Testis (tissue), 2 donors: Measurements from ENCODE around the gene SYNPO.

Experiments
- POLR2A ChIP-seq: fragments of 450-650 bp; IDR thresholded peaks from one replicate; pipeline ENCODE4 v1.6.1; 2017; ENCODE audit warnings: antibody characterized with exemption, mild to moderate bottlenecking, moderate library complexity
- TF ChIP-seq, protein P1 (sequence below), 3 experiments: fragments of 450-650 bp in 2 of 3; fragments of 200-600 bp in 1 of 3; sonication (generic) in 1 of 3; IDR thresholded peaks; one replicate each; pipeline ENCODE4 v1.5.1; 2016 to 2019; ENCODE audit warnings: antibody characterized with exemption in 3 of 3, mild to moderate bottlenecking in 2 of 3, moderate library complexity in 1 of 3

DNA sequence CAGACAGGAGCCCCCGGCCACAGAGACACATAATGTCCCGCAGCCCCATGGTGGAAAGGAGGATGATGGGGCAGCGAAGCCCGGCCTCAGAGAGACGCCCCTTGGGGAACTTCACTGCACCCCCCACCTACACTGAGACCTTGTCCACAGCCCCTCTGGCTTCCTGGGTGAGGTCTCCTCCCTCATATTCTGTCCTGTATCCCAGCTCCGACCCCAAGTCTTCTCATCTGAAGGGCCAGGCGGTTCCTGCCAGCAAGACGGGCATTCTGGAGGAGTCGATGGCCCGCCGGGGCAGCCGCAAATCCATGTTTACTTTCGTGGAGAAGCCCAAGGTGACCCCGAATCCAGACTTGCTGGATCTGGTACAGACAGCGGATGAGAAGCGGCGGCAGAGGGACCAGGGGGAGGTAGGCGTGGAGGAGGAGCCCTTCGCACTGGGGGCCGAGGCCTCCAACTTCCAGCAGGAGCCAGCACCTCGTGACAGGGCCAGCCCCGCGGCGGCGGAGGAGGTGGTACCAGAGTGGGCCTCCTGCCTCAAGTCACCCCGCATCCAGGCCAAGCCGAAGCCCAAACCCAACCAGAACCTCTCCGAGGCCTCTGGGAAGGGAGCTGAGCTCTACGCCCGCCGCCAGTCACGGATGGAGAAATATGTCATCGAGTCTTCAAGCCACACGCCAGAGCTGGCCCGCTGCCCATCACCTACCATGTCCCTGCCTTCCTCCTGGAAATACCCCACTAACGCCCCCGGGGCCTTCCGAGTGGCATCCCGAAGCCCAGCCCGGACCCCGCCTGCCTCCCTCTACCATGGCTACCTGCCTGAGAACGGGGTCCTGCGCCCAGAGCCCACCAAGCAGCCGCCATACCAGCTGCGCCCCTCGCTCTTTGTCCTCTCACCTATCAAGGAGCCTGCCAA is 8.9 kb downstream of the SYNPO start:
- TF ChIP-seq, protein P1, sequence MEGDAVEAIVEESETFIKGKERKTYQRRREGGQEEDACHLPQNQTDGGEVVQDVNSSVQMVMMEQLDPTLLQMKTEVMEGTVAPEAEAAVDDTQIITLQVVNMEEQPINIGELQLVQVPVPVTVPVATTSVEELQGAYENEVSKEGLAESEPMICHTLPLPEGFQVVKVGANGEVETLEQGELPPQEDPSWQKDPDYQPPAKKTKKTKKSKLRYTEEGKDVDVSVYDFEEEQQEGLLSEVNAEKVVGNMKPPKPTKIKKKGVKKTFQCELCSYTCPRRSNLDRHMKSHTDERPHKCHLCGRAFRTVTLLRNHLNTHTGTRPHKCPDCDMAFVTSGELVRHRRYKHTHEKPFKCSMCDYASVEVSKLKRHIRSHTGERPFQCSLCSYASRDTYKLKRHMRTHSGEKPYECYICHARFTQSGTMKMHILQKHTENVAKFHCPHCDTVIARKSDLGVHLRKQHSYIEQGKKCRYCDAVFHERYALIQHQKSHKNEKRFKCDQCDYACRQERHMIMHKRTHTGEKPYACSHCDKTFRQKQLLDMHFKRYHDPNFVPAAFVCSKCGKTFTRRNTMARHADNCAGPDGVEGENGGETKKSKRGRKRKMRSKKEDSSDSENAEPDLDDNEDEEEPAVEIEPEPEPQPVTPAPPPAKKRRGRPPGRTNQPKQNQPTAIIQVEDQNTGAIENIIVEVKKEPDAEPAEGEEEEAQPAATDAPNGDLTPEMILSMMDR (IDR thresholded peaks at IDR 0.05): no peak
- no peak for TF ChIP-seq POLR2A
